Adipocyte (in vitro differentiated cells): ENCODE data around the gene TSSK6.

ENCODE experiments used
- DNase-seq: peaks from one replicate; pipeline ENCODE4 v3.0.0-alpha.2; 2015; ENCODE audit warnings: low read depth
- H3K27me3 ChIP-seq: replicated peaks from 2 replicates; pipeline ENCODE4 v1.7.0; 2013; ENCODE audit warnings: mild to moderate bottlenecking, low read length, moderate library complexity; ENCODE audit not compliant: control insufficient read depth, insufficient read depth
- H3K36me3 ChIP-seq: 2 replicates; pipeline ENCODE4 v1.7.0; 2013; ENCODE audit warnings: low read length, mild to moderate bottlenecking, moderate library complexity; ENCODE audit not compliant: control insufficient read depth, insufficient read depth, severe bottlenecking
- H3K4me1 ChIP-seq: 2 replicates; pipeline ENCODE4 v1.7.0; 2013; ENCODE audit warnings: mild to moderate bottlenecking, low read length, moderate library complexity; ENCODE audit not compliant: control insufficient read depth, insufficient read depth
- H3K4me3 ChIP-seq: 2 replicates; pipeline ENCODE4 v1.7.0; 2013; ENCODE audit warnings: mild to moderate bottlenecking, low read length, moderate library complexity
- H3K9ac ChIP-seq: 2 replicates; pipeline ENCODE4 v1.7.0; 2013; ENCODE audit warnings: mild to moderate bottlenecking, low read length, moderate library complexity
- H3K9me3 ChIP-seq: 2 replicates; pipeline ENCODE4 v1.7.0; 2013; ENCODE audit warnings: mild to moderate bottlenecking, low read length, moderate library complexity; ENCODE audit not compliant: control insufficient read depth

The TSSK6 gene

DNA sequence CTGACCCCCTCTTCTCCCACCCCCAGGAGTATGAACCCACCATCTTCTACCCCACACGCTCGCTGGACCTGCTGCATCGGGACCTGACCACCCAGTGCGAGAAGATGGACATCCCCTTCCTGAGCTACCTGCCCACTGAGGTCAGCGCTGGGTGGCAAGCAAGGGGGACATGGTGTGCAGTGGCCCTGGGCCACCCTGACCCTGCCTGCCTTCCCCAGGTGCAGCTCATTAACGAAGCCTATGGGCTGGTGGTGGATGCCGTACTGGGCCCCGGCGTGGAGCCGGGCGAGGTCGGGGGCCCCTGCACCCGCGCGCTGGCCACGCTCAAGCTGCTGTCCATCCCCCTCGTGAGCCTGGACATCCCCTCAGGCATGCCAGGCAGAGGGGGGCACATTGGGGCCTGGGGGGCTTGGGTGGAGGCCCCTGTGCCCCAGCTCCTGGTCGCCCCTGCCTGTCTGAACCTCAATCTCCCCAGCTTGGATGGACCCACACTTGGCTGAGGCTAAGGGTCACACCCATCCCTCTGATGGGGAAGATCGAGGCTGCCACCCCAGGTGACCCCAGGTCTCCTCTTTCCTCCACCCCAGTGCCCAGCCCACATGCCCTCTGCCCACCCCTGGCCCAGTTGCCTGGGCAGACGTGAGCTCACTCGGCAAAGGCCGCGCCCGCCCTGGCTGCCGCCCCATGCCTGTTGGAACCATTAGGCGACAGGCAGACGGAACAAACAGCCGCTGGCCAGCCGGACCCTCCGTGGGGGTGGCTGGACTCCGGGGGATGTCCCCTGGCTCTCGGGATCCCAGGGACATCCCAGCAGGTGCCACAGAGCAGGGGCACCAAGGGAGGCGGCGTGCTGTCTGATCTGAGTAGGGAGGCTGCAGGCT lies 20.2 kb upstream of the TSSK6 start:
- Histone ChIP-seq H3K4me3 (no peak overlapping the region), H3K36me3 (no peaks in the 10 kb centered on the region), H3K27me3 (peaks cover 9% of the 10 kb centered on the region), H3K9ac (no peak overlapping the region), H3K4me1 (peaks cover 20% of the 10 kb centered on the region), H3K9me3 (no peaks in the 10 kb centered on the region)
- DNase-seq: no peak

GRCh38 chr19:19534556-19535265 lies 19.4 kb upstream of the TSSK6 start:
- H3K36me3 ChIP-seq: no peaks in the 10 kb centered on the region
- no peak overlapping the region for H3K9ac ChIP-seq
- no peaks in the 10 kb centered on the region for H3K9me3 ChIP-seq
- H3K4me1 ChIP-seq: peaks cover 22% of the 10 kb centered on the region
- no peak for DNase-seq
- no peak overlapping the region for H3K4me3 ChIP-seq
- peaks cover 4% of the 10 kb centered on the region for H3K27me3 ChIP-seq

- no peak for DNase-seq
- no peak overlapping the region for H3K4me3 ChIP-seq
- H3K4me1 ChIP-seq: peaks cover 21% of the 10 kb centered on the region
- H3K9me3 ChIP-seq: no peaks in the 10 kb centered on the region
- H3K9ac ChIP-seq: no peak overlapping the region
- H3K36me3 ChIP-seq: no peaks in the 10 kb centered on the region
- H3K27me3 ChIP-seq: peaks cover 3% of the 10 kb centered on the region
Observed at GRCh38 chr19:19533841-19534240, 18.5 kb upstream of the TSSK6 start.

DNA sequence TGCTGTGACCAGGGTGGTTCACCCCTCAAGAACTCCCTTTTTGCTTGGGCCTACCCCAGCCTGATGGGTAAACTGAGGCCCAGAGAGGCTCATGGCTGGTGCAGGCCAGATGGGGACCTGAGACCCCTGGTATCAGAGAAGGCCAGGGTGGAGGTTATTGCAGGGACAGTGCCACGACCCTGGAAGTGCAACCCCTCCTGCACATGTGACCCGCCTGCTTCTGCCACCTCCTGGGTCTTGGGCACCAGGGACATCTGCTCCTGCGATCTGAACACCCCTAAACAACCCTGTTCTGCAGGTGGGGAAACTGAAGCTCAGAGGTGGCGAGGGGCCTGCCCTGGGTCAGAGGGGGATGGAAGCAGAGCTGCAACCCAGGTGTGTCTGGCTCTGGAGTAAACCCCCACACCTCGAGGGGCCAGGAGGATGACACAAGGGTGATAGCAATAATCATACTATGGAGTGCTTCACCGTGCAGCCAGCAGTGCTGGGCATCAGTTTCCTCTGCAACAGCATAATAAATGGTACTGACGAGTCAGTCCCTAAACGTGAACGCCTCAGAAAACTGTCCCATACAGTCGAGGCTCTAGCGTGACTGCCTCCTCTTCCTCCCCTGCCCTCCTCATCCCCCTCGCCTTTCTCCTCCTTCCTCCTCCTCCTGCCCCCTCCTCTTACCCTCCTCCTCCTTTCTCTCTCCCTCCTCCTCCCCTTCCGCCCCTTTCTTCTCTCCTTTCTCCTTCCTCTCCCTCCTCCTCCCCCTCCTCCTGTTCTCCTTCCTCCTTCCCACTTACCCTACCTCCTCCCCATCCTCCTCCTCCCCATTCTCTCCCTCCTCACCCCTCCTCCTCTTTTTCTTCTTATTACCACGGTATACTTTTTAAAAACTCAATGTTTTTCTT lies 17.7 kb upstream of the TSSK6 start:
- Histone ChIP-seq H3K4me1 (peaks cover 13% of the 10 kb centered on the region), H3K4me3 (no peak overlapping the region), H3K36me3 (peaks cover 5% of the 10 kb centered on the region), H3K9ac (no peak overlapping the region), H3K27me3 (peaks cover 3% of the 10 kb centered on the region), H3K9me3 (no peaks in the 10 kb centered on the region)
- no peak for DNase-seq

GRCh38 chr19:19531951-19532805 lies 16.8 kb upstream of the TSSK6 start:
- H3K4me3 ChIP-seq: no peak overlapping the region
- H3K9ac ChIP-seq: peak overlapping the region; percentile 56
- no peaks in the 10 kb centered on the region for H3K27me3 ChIP-seq
- no peaks in the 10 kb centered on the region for H3K9me3 ChIP-seq
- DNase-seq: peak; percentile 92
- peaks cover 12% of the 10 kb centered on the region for H3K4me1 ChIP-seq
- H3K36me3 ChIP-seq: peaks cover 13% of the 10 kb centered on the region

GRCh38 chr19:19530889-19531288 lies 15.5 kb upstream of the TSSK6 start:
- DNase-seq: no peak
- H3K9ac ChIP-seq: peak overlapping the region; percentile 7
- no peaks in the 10 kb centered on the region for H3K9me3 ChIP-seq
- no peaks in the 10 kb centered on the region for H3K27me3 ChIP-seq
- H3K36me3 ChIP-seq: peaks cover 19% of the 10 kb centered on the region
- peaks cover 12% of the 10 kb centered on the region for H3K4me1 ChIP-seq
- H3K4me3 ChIP-seq: no peak overlapping the region

- no peaks in the 10 kb centered on the region for H3K9me3 ChIP-seq
- H3K4me3 ChIP-seq: no peak overlapping the region
- H3K27me3 ChIP-seq: no peaks in the 10 kb centered on the region
- no peak for DNase-seq
- peaks cover 19% of the 10 kb centered on the region for H3K36me3 ChIP-seq
- peak overlapping the region; percentile 7 for H3K9ac ChIP-seq
- H3K4me1 ChIP-seq: peaks cover 12% of the 10 kb centered on the region
Observed at GRCh38 chr19:19530423-19530804, 15.1 kb upstream of the TSSK6 start.

GRCh38 chr19:19529783-19530422 lies 14.6 kb upstream of the TSSK6 start:
- H3K9ac ChIP-seq: no peak overlapping the region
- H3K4me1 ChIP-seq: peaks cover 12% of the 10 kb centered on the region
- no peak for DNase-seq
- H3K9me3 ChIP-seq: no peaks in the 10 kb centered on the region
- H3K27me3 ChIP-seq: no peaks in the 10 kb centered on the region
- no peak overlapping the region for H3K4me3 ChIP-seq
- H3K36me3 ChIP-seq: peaks cover 19% of the 10 kb centered on the region

DNA sequence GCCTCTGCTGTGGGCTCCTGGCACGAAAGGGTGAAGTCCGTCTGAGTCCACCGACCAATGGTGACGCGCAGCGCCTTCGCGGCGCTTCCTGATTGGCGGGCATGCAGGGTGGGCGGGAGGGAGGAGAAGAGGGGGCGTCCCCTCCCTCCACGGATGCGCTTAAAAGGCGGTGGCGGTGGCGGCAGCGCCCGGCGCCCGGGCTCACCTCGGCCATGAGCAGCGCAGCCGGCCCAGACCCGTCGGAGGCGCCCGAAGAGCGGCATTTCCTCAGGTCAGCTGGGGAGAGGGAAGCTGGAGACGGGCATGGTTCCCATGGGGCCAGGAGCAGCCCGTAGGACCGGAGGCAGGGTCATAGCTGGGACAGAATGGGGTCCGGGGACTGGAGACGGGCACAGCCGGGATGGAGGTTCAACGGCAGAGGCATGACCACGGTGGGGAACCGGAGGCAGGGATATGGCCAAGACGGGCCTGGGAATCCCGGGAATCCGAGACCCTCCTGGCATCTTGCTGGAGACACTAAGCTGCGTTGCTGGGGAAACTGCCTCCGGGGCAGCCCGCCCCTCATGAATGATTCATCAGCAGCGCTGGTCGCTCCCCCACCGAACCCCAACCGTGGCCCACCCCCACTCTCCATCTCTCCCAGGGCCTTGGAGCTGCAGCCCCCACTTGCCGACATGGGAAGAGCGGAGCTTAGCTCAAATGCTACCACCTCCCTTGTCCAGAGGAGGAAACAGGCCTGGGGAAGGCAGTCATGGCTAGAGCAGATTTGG lies 13.6 kb upstream of the TSSK6 start, which contains the start of gene YJEFN3:
Gene YJEFN3, plus strand, starts transcription at position 191 of the 770 bp plus-strand sequence. Its CDS starts 22 bp downstream, at position 213.
- DNase-seq: no peak
- H3K27me3 ChIP-seq: no peaks in the 10 kb centered on the region
- H3K4me1 ChIP-seq: peaks cover 12% of the 10 kb centered on the region
- H3K4me3 ChIP-seq: no peak within 1 kb of the TSS
- no peak within 1 kb of the TSS for H3K9ac ChIP-seq
- no peaks in the 10 kb centered on the region for H3K9me3 ChIP-seq
- peaks cover 23% of the 10 kb centered on the region for H3K36me3 ChIP-seq
